Measurements from ENCODE around the gene CCN5.
"Not testable (repeated sequence)": the region's sequence is repeated elsewhere in the genome, so short reads cannot be mapped to it uniquely, and the experiment has no call there.

The CCN5 gene

GRCh38 chr20:44761423-44761822, 46.3 kb downstream of the CCN5 start:
- DNase-seq: no peak

- no peak for DNase-seq
These were observed 47.4 kb downstream of the CCN5 start for GRCh38 chr20:44762466-44763140.

- DNase-seq: not testable (repeated sequence)
These were observed 48.6 kb downstream of the CCN5 start for GRCh38 chr20:44763798-44764197.

GRCh38 chr20:44765091-44765490, 49.9 kb downstream of the CCN5 start:
- DNase-seq: no peak

- DNase-seq: no peak
These were observed 50.7 kb downstream of the CCN5 start for GRCh38 chr20:44765701-44766347.

- DNase-seq: no peak
These were observed 53.1 kb downstream of the CCN5 start for GRCh38 chr20:44768256-44768655.

GRCh38 chr20:44768854-44769480, 53.8 kb downstream of the CCN5 start:
- DNase-seq: no peak

GRCh38 chr20:44769481-44769863, 54.3 kb downstream of the CCN5 start:
- DNase-seq: no peak

- DNase-seq: no peak
These were observed 55.5 kb downstream of the CCN5 start for GRCh38 chr20:44770484-44771171.

- DNase-seq: no peak
These were observed 56.0 kb downstream of the CCN5 start for GRCh38 chr20:44771172-44771535.

- no peak for DNase-seq
These were observed 57.5 kb downstream of the CCN5 start for GRCh38 chr20:44772636-44773035.

- no peak for DNase-seq
These were observed 58.1 kb downstream of the CCN5 start for GRCh38 chr20:44773070-44773829.

GRCh38 chr20:44776980-44777379, 61.8 kb downstream of the CCN5 start:
- DNase-seq: no peak
